DMS 273 (cell line): ENCODE results near the gene HSPBP1.

Experiments
- DNase-seq: peaks from one replicate; lab custom pipeline; 2025; ENCODE audit not compliant: unreplicated experiment; lab: John Stamatoyannopoulos, UW

The HSPBP1 gene, protein sequence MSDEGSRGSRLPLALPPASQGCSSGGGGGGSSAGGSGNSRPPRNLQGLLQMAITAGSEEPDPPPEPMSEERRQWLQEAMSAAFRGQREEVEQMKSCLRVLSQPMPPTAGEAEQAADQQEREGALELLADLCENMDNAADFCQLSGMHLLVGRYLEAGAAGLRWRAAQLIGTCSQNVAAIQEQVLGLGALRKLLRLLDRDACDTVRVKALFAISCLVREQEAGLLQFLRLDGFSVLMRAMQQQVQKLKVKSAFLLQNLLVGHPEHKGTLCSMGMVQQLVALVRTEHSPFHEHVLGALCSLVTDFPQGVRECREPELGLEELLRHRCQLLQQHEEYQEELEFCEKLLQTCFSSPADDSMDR

DNA sequence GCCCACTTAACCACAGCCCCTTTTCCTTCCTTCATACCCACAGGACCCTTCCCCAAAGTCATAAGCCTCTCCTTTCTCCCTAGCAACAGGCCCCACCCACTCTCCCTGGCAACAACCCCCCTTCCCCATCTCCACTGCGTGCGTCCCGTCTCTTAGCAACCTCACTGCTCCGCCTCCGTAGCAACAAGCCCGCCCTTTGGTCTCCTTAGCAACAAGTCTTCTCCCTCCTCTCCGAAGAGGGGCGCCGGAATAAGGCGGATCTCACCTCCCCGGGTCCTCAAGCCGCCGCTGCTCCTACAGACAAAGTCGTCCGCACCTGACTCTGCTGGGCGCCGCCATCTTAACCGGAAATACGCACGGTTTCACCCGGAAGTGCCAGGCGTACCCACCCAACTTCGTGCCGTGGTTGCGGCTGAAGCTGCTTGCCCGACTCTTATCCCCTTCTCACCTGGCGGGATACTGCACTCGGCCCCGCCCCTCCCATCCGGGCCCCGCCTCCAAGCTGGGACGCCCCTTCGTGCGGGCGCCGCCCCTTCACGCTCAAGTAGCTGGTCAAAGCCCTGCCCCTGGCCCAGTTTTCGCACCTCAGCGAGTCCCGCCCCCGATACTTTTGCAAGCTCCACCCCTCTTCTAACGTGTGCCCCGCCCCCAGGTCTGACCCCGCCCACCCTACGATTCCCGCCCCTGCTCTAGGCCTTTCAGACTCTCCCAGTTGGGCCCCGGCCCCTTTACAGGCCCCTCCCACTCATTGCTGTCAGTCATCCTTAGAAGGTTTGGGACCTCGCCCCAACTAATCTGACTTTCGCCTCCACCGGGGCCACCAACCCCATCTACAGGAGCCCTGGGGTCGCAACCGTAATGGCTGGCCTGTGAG, at the start of gene HSPBP1:
TSS of gene HSPBP1 (minus strand) at position 341 of the 874 bp plus-strand sequence. CDS start 502 bp downstream, outside the sequence.
- DNase-seq, result peak; percentile 98

DNA sequence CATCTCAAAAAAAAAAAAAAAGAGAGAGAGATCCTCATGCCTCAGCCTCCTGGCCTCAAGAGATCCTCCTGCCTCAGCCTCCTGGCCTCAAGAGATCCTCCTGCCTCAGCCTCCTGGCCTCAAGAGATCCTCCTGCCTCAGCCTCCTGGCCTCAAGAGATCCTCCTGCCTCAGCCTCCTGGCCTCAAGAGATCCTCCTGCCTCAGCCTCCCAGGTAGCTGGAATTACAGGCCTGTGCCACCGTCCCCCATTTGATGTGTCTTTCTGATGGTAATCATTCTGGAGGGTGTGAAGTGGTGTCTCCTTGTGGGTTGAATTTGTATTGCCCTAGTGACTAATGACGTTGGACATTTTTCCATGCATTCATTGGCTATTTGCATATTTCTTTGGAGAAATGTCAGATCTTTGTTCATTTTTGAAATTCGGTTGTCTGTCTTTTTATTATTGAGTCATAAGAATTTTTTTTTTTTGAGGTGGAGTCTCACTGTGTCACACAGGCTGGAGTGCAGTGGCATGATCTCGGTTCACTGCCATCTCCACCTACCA, 48.9 kb upstream of the HSPBP1 start:
- DNase-seq, result peak; percentile 79

DNA sequence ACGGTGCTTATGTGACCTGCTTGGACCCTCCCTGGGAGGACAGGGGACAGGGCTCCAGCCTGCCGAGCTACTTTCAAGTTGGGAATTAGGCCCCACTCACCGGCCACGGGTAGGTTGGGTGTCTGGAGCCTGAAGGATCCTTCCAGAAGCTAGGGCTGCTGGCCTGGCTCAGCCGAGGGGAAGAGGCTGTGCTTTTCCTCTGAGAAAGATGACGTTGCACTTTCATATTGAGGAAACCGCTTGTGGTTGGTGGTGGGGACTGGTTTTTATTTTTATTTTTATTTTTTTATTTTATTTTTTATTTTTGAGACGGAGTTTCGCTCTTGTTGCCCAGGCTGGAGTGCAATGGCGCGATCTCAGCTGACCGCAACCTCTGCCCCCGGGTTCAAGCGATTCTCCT, 45.3 kb upstream of the HSPBP1 start, which contains the start of gene TMEM150B:
TSS of gene TMEM150B (minus strand) at position 170 of the 400 bp plus-strand sequence. CDS start 4,305 bp downstream, outside the sequence.
- DNase-seq, result no peak

DNA sequence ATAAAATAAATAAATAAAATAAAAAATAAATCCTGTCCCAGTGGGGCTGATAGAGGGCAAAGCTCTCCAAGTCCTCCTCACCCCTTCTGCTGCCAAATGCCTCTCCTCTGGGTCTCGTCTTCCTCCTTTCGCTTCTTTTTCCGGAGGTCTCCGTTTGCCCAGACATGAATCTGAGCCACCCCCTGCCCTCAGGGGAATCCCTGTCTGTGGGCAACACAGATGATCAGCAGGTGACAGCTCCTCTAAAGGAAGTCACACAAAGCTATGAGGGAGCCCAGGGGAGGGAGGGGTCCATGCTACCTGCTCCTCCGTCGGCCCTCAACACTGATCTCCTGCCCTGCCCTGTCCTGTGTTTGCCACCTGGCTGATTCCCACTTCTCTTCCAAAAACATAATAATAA, 44.8 kb upstream of the HSPBP1 start:
- DNase-seq, result no peak

DNA sequence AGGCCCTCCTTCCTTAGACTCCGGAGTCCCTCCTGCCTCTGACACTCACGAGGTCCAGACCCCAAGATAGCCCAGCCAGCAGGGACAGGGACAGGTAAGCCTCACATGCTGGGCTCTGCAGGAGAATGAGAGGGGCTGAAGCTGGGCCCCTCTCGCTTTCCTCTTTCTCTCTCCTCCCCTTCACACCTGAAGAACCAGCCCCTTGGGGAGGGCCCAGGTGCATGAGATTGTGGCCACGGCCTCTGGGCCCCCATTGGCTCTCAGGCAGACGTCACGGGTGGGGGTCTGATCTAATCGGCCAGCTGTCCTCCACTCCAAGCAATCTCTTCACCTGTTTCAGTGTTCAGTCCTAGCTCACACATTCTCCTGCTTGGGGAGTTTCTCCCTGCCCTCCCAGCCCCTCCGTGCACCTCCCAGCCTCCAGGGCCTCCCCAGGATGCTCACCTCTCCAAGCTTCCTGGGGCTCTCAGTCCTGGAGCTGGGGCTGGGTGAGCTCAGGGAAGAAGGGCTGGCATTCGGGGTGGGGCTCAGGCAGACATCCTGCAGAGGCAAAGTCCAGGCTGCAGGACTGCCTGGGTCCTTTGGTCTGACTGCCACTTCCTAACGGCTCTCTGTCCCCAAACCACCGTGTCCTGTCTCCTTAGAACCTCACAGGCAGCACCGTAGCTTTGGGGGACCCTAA, 42.4 kb upstream of the HSPBP1 start:
- DNase-seq, result no peak

DNA sequence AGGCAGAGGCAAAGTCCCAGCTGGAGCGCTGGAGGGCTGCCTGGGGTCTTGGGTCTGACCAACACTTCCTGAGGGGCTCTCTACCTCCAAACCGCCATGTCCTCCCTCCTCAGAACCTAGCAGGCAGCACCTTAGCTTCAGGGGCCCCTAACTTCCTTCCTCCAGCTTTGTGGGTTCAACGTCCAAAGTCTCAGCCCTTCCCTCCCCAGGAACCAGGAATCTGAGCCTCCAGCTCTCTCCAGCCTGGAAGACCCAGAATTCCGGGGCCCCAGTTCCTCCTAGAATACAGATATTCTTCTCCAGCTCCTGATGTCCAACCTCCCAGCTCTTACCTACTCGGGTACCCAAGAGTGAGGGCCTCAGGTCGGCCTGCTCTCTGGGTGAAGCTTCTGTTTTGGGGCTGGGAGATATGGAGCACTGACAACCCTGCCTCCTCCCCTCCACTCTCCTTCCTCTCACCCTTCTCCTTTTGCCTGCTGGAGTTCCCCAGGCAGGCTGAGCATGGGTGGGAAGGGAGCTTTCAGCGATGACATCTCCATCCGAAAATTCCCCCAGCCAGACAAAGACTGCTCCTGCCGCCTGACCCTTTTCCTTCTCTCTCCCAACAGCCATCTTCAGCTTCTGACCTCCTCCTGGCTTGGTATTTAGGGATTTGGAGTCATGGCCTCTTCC, 41.7 kb upstream of the HSPBP1 start:
- DNase-seq, result no peak

DNA sequence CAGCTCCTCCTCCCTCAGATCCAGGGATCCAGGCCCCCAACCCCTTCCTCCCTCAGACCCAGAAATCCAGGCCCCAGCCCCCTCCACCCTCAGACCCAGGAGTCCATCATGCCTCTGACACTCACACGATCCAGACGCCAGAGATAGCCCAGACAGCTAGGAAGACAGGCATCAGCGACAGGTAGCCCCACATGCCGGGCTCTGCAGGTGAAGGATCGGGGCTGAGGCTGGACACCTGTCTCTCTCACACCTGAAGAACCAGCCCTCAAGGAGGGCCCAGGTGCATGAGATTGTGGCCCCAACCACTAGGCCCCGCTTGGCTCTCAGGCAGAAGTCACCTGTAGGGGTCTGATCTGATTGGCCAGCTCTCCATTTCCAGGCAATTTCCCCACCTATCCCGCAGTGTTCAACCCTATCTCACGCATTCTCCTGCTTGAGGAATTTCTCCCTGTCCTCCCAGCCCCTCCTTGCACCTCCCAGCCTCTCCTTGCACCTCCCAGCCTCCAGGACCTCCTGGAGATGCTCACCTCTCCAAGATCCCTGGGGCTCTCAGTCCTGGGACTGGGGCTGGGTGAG, 41.0 kb upstream of the HSPBP1 start:
- DNase-seq, result no peak

DNA sequence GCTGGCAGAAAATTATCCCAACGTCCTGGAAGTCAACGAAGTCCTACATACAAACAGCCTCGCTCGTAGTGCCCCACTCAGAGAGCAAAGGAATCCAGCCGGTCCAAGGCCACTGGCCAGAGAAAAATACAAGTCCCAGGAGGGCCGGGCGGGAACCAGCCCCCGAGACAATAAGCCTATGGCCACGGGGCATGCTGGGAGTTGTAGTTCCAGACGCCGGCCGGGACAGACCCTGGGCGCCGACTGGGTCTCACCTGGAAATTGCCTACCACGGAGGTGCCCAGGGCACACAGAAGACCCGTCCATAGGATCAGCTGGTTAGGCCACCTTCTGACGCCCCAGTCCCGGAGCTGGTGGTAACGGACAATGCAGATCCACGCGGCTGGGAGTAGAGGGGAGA, 39.9 kb upstream of the HSPBP1 start:
- peak; percentile 77 for DNase-seq

DNA sequence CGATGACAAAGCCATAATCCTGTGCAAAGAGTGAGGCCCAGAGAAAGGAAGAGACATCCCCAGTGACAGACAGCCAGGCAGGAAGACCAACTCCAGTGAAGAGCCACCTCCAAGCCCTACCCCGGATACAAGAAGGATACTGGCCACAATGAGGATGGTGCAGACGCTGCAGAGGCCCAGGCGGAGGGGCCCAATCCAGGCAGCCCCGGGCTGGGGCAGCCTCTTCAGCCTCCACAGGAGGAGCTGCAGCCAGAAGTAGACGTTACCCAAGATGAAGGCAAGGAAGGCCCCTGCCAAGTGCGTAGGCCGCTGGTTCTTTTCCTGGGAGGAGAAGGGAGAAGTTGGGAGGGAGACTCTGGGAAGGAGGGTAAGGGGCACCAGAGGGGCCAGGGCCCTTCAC, 36.7 kb upstream of the HSPBP1 start:
- no peak for DNase-seq

DNA sequence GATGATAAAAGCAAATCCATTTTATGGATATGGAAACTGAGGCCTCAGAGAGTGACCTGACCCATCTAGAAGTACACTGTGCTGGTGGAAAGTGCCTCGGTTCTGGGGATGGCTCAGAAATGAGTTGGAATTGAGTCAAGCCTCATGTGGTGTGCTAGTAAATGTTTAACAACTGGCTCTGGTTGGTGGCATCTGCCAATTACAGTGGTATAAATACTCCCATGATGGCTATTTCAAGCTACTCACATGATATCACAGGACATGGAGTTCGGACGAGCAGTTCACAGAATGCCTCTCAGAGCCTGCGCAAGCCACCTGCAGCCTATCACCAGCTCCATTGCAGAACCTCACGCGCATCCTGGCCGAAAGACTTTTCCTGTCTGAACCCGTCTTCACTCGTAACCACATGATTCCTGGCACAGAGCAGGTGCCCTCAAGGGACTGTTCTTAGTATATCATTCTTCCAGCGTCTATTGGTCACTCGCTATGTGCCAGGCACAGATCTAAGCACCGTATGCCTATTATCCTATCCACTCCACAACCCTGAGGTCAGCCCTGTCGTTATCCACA, 36.1 kb upstream of the HSPBP1 start:
- no peak for DNase-seq

DNA sequence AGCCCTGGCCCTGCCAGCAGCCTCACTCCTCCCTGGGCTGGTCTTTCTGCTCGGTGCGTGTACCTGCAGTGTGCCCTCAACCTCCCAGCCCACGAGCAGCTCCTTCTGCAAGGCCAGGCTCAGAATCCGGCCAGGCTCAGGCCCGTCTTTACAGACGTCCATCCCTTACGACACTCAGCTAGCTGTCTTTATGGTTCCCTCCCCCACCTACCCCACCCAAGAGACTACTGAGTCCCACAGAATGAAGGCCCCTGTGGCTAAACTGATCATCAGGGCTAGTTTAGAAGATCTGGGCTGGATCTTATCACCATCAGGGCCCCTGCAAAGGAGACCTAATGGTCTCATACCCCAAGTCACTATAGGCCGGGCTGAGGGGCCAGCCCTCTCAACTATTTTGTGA, 34.5 kb upstream of the HSPBP1 start:
- no peak for DNase-seq

DNA sequence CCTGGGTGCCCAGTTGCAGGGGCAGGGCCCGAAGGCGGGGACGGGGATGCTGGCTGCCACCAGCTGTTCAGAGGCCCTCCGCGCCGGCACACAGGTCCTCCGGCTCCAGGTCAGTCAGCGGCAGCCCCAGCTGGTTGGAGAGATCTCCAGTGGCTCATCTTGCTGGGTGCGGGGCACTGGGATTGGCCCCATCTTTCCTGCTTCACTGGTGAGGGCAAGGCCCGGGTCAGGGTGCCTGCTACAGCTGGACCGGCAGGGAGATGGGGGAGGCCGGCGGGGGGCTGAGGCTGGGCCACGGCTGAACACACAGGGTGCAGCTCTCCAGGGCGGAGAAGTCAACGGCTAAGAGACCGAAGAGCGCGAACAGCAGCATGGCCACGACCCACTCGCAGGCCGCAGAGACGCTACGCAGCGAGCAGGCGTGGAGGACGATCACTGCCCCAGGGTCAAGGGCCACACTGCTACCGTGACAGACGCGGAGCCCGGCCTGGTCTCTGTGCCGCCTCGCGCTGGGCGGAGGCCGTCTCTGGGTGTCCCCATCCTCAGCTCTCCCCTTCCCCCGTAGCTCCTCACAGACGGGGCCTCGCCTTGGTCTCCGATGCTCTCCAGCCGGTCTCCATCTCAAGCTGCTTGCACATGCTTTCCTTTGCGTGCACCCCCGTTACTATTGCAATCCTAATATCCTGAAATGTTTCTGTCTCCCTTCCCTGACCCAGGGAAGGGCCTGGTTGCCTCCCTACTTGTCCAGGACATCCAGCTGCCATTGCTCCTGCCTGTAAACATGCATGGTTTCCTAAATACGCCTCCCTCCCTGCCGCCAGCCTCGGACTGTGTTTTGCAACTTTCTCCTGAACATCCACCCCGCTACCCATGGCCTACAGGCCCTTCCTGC, 33.0 kb upstream of the HSPBP1 start:
- DNase-seq, result no peak

DNA sequence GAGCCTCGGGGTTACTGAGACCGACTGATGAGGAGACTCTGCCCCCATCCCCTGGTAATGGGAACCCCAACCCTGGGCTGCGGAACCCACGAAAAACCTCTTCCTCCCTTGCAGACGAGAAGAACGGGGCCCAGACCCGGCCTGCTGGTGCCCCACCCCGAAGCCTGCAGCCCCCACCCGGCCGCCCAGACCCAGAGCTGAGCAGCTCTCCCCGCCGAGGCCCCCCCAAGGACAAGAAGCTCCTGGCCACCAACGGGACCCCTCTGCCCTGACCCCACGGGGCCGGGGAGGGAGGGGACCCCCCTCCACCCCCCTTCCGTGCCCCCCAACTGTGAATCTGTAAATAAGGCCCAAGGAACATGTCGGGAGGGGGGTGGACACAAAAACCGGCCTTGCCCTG, 31.9 kb upstream of the HSPBP1 start:
- no peak for DNase-seq

DNA sequence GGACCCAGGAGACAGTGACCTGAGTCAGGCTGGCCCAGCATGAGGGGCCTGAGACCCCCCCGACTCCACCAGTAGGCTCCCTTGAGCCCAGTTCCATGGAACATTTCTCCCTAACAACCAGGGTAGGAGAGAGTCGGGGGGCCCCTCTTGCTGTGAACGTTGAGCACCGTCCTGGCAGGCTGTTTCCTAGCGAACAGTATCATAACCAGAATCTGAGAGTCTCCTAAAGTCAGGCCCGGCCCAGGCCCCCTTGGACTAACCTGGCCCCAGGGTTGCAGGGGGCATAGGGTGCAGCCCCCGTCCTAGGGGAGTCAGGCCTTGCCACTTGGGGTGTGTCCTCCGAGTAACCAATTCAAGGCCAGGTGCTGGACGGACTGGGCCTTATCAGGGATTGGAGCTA, 31.5 kb upstream of the HSPBP1 start:
- DNase-seq, result no peak

DNA sequence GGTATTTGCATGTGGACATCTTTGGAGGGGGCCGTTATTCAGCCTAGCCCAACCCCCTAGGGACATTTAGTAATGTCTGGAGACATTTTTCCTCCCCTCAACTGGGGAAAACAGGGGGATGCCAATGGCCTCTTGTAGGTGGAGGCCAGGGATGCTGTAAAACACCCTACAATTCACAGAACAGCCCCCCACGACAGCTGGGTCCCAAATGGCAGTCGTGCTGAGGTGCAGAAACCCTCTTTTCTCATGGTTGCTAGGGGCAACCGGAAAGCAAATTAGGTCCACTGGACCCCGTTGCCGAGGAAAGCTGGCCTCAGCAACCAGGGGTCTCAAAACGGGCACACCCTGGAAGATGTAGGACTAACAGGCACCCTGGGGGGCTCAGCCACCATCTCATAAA, 30.6 kb upstream of the HSPBP1 start:
- DNase-seq, result no peak

DNA sequence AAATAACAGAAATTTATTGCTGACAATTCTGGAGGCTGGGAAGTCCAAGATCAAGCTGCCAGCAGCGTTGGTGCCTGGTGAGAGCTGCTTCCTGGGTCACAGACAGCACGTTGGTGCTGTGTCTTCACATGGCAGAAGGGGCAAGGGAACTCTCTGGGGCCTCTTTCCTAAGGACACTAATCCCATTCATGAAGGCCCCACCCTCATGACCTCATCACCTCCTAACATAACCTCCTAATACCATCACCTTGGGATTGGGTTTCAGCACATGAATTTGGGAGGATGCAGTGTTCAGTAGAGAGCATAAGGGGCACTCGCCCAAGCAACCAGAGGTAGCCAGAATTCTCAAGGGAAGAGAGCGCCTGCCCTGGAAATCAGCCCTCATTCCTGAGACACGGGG, 29.5 kb upstream of the HSPBP1 start:
- DNase-seq, result no peak

DNA sequence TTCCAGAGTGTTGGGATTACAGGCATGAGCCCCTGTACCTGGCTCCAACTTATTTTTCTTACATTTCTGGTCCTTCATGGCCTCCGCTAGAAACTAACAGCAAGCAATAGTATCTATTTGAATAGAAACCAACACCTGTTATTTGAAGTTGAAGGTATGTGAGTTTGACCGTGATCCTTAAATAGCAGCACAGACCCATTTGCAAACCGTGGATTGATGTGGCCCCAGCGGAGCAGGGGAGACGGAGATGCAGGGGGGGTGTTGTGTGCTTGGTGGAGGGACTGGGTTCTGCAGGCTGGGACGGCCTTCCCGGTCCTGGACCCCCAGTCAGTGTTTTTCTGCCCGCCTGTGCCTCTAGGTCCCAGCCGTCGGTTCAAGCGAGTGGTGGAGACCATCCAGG, 28.4 kb upstream of the HSPBP1 start:
- no peak for DNase-seq

DNA sequence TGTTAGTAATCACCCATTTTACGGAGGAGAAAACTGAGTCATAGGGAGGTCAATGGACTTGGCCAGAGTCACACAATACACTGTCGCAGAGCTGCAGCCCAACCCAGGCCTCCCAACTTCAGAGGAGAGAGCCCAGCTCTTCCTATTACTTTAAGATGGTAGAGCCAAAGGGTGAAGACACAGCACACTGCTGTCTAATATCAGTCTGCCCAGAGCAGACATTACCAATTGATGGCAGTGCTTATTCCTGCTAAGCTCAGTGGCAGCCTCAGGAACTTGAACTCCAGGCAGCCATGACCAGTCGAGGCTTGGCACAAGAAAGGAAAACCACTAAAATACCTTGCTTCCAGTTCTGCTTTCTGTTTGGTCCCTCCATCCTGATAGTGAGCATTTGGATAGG, 26.8 kb upstream of the HSPBP1 start:
- DNase-seq, result no peak

DNA sequence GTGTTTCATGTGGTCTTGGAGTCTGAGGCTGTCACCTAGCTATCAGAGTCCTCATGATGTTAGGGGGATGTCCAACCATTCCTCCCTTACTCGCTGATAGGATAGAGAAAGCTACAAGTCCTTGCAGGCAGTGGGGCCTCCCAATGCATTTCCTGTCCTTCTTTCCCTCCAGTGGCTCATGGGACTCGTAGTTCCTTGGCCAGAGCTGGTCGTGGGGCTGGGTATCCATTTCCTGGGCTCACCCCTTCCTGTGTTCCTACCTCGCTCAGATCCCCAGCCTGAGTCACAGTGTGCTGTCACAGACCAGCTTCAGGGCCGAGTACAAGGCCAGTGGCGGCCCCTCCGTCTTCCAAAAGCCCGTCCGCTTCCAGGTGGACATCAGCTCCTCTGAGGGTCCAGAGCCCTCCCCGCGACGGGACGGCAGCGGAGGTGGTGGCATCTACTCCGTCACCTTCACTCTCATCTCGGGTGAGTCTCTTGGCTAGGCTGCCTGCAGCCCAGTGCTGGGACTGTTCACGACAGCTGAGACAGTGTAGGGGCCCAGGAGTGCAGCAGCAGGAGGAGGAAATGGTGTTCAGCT, 26.2 kb upstream of the HSPBP1 start:
- DNase-seq, result no peak
